COR-L47 (cell line): ENCODE results near the gene ANKFY1.
"Not testable (repeated sequence)": the region's sequence is repeated elsewhere in the genome, so short reads cannot be mapped to it uniquely, and the experiment has no call there.

Source experiments
- DNase-seq: peaks from one replicate; lab custom pipeline; 2025; lab: John Stamatoyannopoulos, UW

ANKFY1 gene

GRCh38 chr17:4261452-4261851 is 2.3 kb downstream of the ANKFY1 start:
- no peak for DNase-seq

GRCh38 chr17:4258867-4259266 is 4.9 kb downstream of the ANKFY1 start:
- DNase-seq, result no peak

GRCh38 chr17:4256952-4257351 is 6.8 kb downstream of the ANKFY1 start:
- DNase-seq, result no peak

- DNase-seq, result not testable (repeated sequence)
These were observed 8.5 kb downstream of the ANKFY1 start for GRCh38 chr17:4255271-4255670.

GRCh38 chr17:4250887-4251286 is 12.9 kb downstream of the ANKFY1 start:
- no peak for DNase-seq

- DNase-seq, result no peak
These were observed 14.2 kb downstream of the ANKFY1 start for GRCh38 chr17:4249452-4250029.

- DNase-seq, result no peak
These were observed 15.1 kb downstream of the ANKFY1 start for GRCh38 chr17:4248504-4249277.

GRCh38 chr17:4247971-4248388 is 15.8 kb downstream of the ANKFY1 start:
- DNase-seq, result no peak

GRCh38 chr17:4247361-4247970 is 16.3 kb downstream of the ANKFY1 start:
- no peak for DNase-seq

- no peak for DNase-seq
These were observed 17.1 kb downstream of the ANKFY1 start for GRCh38 chr17:4246674-4247073.

- DNase-seq, result no peak
These were observed 22.2 kb downstream of the ANKFY1 start for GRCh38 chr17:4241535-4241934.

- DNase-seq, result no peak
These were observed 27.3 kb downstream of the ANKFY1 start for GRCh38 chr17:4236456-4236855.

- no peak for DNase-seq
These were observed 28.2 kb downstream of the ANKFY1 start for GRCh38 chr17:4235372-4236279.

GRCh38 chr17:4234401-4234800 is 29.4 kb downstream of the ANKFY1 start:
- no peak for DNase-seq

- DNase-seq, result no peak
These were observed 30.0 kb downstream of the ANKFY1 start for GRCh38 chr17:4233668-4234258.

GRCh38 chr17:4232168-4232813 is 31.5 kb downstream of the ANKFY1 start:
- no peak for DNase-seq

- DNase-seq, result no peak
These were observed 33.9 kb downstream of the ANKFY1 start for GRCh38 chr17:4229627-4230541.

GRCh38 chr17:4221899-4222659 is 41.7 kb downstream of the ANKFY1 start:
- DNase-seq, result no peak

GRCh38 chr17:4221163-4221562 is 42.6 kb downstream of the ANKFY1 start:
- DNase-seq, result no peak

- DNase-seq, result no peak
These were observed 43.1 kb downstream of the ANKFY1 start for GRCh38 chr17:4220655-4221054.
